ENCODE results near the gene HLA-DQB2. TPM values are rescaled to one million over a fixed set of nuclear protein-coding genes. Genes with fewer than 3 reads are reported as not detected.
A peak's percentile ranks its signal among the peaks of the same experiment; 100 is the strongest.
"Not testable (repeated sequence)": the region's sequence is repeated elsewhere in the genome, so short reads cannot be mapped to it uniquely, and the experiment has no call there.

The HLA-DQB2 gene
- total RNA-seq, 1 donor from 2014 or later, result not detected

- no peaks in the 10 kb centered on the region for H3K36me3 ChIP-seq (ENCODE audit: control insufficient read depth, insufficient read depth, low read length)
- H3K27me3 ChIP-seq (ENCODE audit: control insufficient read depth, insufficient read depth, low read length), result no peaks in the 10 kb centered on the region
- no peak for DNase-seq (ENCODE audit: low read depth)
- peak; percentile 45 for TF ChIP-seq CTCF (IDR thresholded peaks at IDR 0.05; ENCODE audit: insufficient read depth, low read length, poor library complexity, severe bottlenecking)
- H3K4me3 ChIP-seq (ENCODE audit: low read depth, low read length), result no peak overlapping the region
These were observed 22.6 kb upstream of the HLA-DQB2 start for GRCh38 chr6:32785781-32786533.

DNA sequence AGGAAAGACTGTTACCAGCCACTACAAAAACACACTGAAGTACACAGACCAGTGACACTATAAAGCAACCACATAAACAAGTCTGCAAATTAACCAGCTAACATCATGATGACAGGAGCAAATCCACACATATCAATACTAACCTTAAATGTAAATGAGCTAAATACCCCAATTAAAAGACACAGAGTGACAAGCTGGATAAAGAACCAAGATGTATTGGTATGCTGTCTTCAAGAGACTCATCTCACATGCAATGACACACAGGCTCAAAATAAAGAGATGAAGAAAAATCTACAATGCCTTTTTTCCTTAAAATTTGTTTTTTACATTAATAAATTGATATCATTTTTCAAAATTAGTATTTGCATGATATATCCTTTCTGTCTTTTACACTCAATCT lies 19.6 kb upstream of the HLA-DQB2 start:
- DNase-seq (ENCODE audit: low read depth); H3K36me3 ChIP-seq (ENCODE audit: control insufficient read depth, insufficient read depth, low read length); H3K4me3 ChIP-seq (ENCODE audit: low read depth, low read length); H3K27me3 ChIP-seq (ENCODE audit: control insufficient read depth, insufficient read depth, low read length): not testable (repeated sequence)

DNA sequence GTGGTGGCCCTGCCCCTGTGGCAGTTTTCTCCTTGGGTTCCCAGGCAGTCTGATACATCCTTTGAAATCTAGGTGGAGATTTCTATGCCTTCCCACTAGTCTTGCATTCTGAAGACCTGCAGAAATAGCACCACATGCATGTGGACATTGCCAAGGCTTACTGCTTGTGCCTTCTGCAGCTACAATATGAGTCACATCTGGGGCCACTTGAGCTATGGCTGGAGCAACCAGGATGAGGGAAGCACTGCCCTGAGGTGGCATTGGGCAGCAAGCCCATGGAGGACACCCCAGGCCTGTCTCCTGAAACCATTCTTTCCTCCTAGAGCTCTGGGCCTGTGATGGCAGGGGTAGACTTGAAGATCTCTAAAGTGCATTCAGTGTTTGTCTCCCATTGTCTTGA lies 15.7 kb upstream of the HLA-DQB2 start:
- TF ChIP-seq CTCF (IDR thresholded peaks at IDR 0.05; ENCODE audit: insufficient read depth, low read length, poor library complexity, severe bottlenecking), result no peak
- no peak for DNase-seq (ENCODE audit: low read depth)
- H3K27me3 ChIP-seq (ENCODE audit: control insufficient read depth, insufficient read depth, low read length), result no peaks in the 10 kb centered on the region
- H3K36me3 ChIP-seq (ENCODE audit: control insufficient read depth, insufficient read depth, low read length), result no peaks in the 10 kb centered on the region
- no peak overlapping the region for H3K4me3 ChIP-seq (ENCODE audit: low read depth, low read length)

- DNase-seq (ENCODE audit: low read depth), result no peak
- Histone ChIP-seq H3K27me3 (ENCODE audit: control insufficient read depth, insufficient read depth, low read length) (no peaks in the 10 kb centered on the region), H3K4me3 (ENCODE audit: low read depth, low read length) (no peak overlapping the region), H3K36me3 (ENCODE audit: control insufficient read depth, insufficient read depth, low read length) (no peaks in the 10 kb centered on the region)
- no peak for TF ChIP-seq CTCF (IDR thresholded peaks at IDR 0.05; ENCODE audit: insufficient read depth, low read length, poor library complexity, severe bottlenecking)
These were observed 11.7 kb upstream of the HLA-DQB2 start for GRCh38 chr6:32775071-32775470.

GRCh38 chr6:32774426-32774825 lies 11.1 kb upstream of the HLA-DQB2 start:
- no peak for TF ChIP-seq CTCF (IDR thresholded peaks at IDR 0.05; ENCODE audit: insufficient read depth, low read length, poor library complexity, severe bottlenecking)
- DNase-seq (ENCODE audit: low read depth), result no peak
- H3K4me3 ChIP-seq (ENCODE audit: low read depth, low read length), result no peak overlapping the region
- no peaks in the 10 kb centered on the region for H3K36me3 ChIP-seq (ENCODE audit: control insufficient read depth, insufficient read depth, low read length)
- H3K27me3 ChIP-seq (ENCODE audit: control insufficient read depth, insufficient read depth, low read length), result no peaks in the 10 kb centered on the region

DNA sequence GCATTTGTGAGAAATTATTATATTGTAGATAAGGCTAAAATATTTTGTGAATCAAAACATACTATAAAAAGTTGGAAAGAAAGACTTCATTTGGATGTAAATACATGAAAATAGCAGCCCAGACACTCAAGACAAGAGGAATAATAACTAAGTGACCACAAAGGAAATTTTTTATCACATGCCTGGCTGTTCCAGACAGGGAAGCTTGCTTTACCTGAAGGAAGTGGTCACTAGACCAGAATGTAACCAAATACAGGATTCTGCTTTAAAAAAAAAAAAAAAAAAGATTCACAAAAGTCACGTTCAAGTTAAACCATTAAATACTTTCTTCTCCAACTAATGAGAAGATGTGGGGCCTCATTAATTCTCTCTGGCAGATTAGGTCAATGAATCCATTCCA lies 9.3 kb upstream of the HLA-DQB2 start:
- Histone ChIP-seq H3K27me3 (ENCODE audit: control insufficient read depth, insufficient read depth, low read length) (no peaks in the 10 kb centered on the region), H3K36me3 (ENCODE audit: control insufficient read depth, insufficient read depth, low read length) (no peaks in the 10 kb centered on the region), H3K4me3 (ENCODE audit: low read depth, low read length) (no peak overlapping the region)
- DNase-seq (ENCODE audit: low read depth), result no peak
- TF ChIP-seq CTCF (IDR thresholded peaks at IDR 0.05; ENCODE audit: insufficient read depth, low read length, poor library complexity, severe bottlenecking), result no peak
